Gastrocnemius medialis (tissue), 4 donors: ENCODE measurements around the gene CSHL1. TPM values are rescaled to one million over a fixed set of nuclear protein-coding genes. Genes with fewer than 3 reads are reported as not detected.

Source experiments
- ATAC-seq, 2 donors: fragments of 150-250 bp; one replicate each; pipeline ENCODE4 v1.9.1; 2016
- DNase-seq, 2 donors: peaks; one replicate each; pipeline ENCODE4 v3.0.0-alpha.2; 2019
- H3K27ac ChIP-seq, 4 donors: fragments of 200-600 bp; sonication (generic); 1 replicate in 1 of 4; 2 replicates in 3 of 4; pipeline ENCODE4 v1.5.1; 2016 to 2018; ENCODE audit warnings: mild to moderate bottlenecking in 2 of 4, moderate library complexity in 1 of 4
- H3K27me3 ChIP-seq, 3 donors: fragments of 200-600 bp; sonication (generic) in 2 of 3; 1 replicate in 1 of 3; 2 replicates in 2 of 3; pipeline versions ENCODE4 v1.5.1 to v1.6.0; 2016 to 2019; ENCODE audit warnings: mild to moderate bottlenecking in 1 of 3, moderate library complexity in 1 of 3
- H3K36me3 ChIP-seq, 2 donors: fragments of 200-600 bp; sonication (generic) in 1 of 2; one replicate each; pipeline ENCODE4 v1.5.1; 2017 to 2018
- H3K4me1 ChIP-seq, 2 donors: fragments of 200-600 bp; sonication (generic) in 1 of 2; one replicate each; pipeline ENCODE4 v1.5.1; 2016 to 2017; ENCODE audit warnings: mild to moderate bottlenecking in 2 of 2
- H3K4me3 ChIP-seq, 4 donors: fragments of 200-600 bp; sonication (generic) in 3 of 4; 1 replicate in 1 of 4; 2 replicates in 3 of 4; pipeline ENCODE4 v1.5.1; 2016 to 2019; ENCODE audit warnings: mild to moderate bottlenecking in 2 of 4
- H3K9me3 ChIP-seq, 3 donors: fragments of 200-600 bp; sonication (generic) in 2 of 3; 1 replicate in 1 of 3; 2 replicates in 2 of 3; pipeline ENCODE4 v1.5.1; 2016 to 2019
- CTCF ChIP-seq, 5 experiments: fragments of 450-650 bp in 3 of 5; fragments of 200-600 bp in 2 of 5; sonication (generic) in 2 of 5; IDR thresholded peaks in 4 of 5; conservative IDR thresholded peaks in 1 of 5; 1 replicate in 4 of 5; 2 replicates in 1 of 5; pipeline ENCODE4 v1.5.1; 2016 to 2019; ENCODE audit warnings: antibody characterized with exemption in 5 of 5, mild to moderate bottlenecking in 3 of 5, moderate library complexity in 3 of 5
- POLR2A ChIP-seq, 2 donors: fragments of 450-650 bp; IDR thresholded peaks; one replicate each; pipeline ENCODE4 v1.6.1; 2017; ENCODE audit warnings: antibody characterized with exemption in 2 of 2, mild to moderate bottlenecking in 2 of 2, moderate library complexity in 2 of 2
- in situ Hi-C, 4 donors: fragments of 200-750 bp; cut with MboI; loops; one replicate each; pipeline versions ENCODE4 v1.15.0 to v1.8.0; 2017; ENCODE audit warnings: low sequenced_read_pairs in 4 of 4
- intact Hi-C: fragments of 100-400 bp; cut with DNase I; formaldehyde crosslinking; loops from one replicate; pipeline ENCODE4 v1.15.1; 2023; ENCODE audit warnings: low total_unique reads
- total RNA-seq, 4 donors: library from RNA; depleted of rRNA; stranded (reverse); fragments of >200 nt; gene quantifications; one replicate each; pipeline versions ENCODE4 v1.1.0 to v1.2.3, GENCODE V29; 2016

Gene CSHL1
- total RNA-seq, 4 donors from 2014 or later = not detected

GRCh38 chr17:63941162-63941561 lies 30.1 kb upstream of the CSHL1 start:
- ATAC-seq = no peak
- in situ Hi-C loops = no loop called here
- intact Hi-C loops = no loop called here

GRCh38 chr17:63940584-63940983 lies 29.5 kb upstream of the CSHL1 start:
- H3K4me3 ChIP-seq = no peak overlapping the region
- peak overlapping the region in 3 of 4 donors; percentile 1 to 60 (median 26) for H3K27ac ChIP-seq
- no peaks in the 10 kb centered on the region for H3K9me3 ChIP-seq
- peaks cover 0 to 58% of the 10 kb centered on the region in 2 donors for H3K36me3 ChIP-seq
- ATAC-seq = no peak
- intact Hi-C loops (no loop called here), in situ Hi-C loops (no loop called here)
- no peak for DNase-seq
- H3K27me3 ChIP-seq = no peaks in the 10 kb centered on the region
- TF ChIP-seq CTCF (IDR thresholded peaks at IDR 0.05 in 4 of 5, conservative IDR thresholded peaks at IDR 0.05 in 1 of 5) (no peak), POLR2A (IDR thresholded peaks at IDR 0.05) (no peak)
- H3K4me1 ChIP-seq = peaks cover 8 to 9% of the 10 kb centered on the region in 2 donors

More at GRCh38 chr17:63941162-63941561, 30.1 kb upstream of the CSHL1 start:
- DNase-seq = no peak
- Histone ChIP-seq H3K27me3 (no peaks in the 10 kb centered on the region), H3K27ac (peak overlapping the region in 1 of 4 donors; percentile 34), H3K36me3 (peaks cover 0 to 58% of the 10 kb centered on the region in 2 donors), H3K4me3 (no peak overlapping the region), H3K9me3 (no peaks in the 10 kb centered on the region), H3K4me1 (peaks cover 13 to 14% of the 10 kb centered on the region in 2 donors)
- TF ChIP-seq POLR2A (IDR thresholded peaks at IDR 0.05) (no peak), CTCF (IDR thresholded peaks at IDR 0.05 in 4 of 5, conservative IDR thresholded peaks at IDR 0.05 in 1 of 5) (no peak)

DNA sequence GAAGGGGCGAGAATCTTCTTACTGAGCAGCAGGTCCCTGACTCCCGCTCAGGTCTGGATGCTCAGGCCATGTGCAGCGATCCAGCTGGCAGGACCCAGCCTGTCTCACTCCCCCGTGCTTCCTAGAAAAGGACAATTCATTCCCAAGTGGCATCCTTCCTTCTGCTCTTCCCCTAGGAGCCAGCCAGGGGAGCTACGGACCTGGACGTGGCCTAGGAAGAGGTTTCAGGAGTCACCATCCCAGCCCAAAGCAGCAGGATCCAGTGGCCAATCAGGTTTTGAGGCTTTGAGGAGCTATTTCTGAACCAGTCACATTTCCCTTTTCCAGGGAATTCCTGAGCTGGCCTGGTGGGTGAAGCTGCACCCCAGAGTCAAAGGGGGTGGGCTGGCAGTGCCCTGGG lies 28.8 kb upstream of the CSHL1 start:
- Histone ChIP-seq H3K27me3 (no peaks in the 10 kb centered on the region), H3K9me3 (no peaks in the 10 kb centered on the region), H3K36me3 (peaks cover 0 to 54% of the 10 kb centered on the region in 2 donors), H3K4me3 (no peak overlapping the region), H3K27ac (peak overlapping the region in 3 of 4 donors; percentile 26 to 60 (median 41)), H3K4me1 (peaks cover 2 to 3% of the 10 kb centered on the region in 2 donors)
- DNase-seq (no peak), ATAC-seq (no peak)
- in situ Hi-C loops (no loop called here), intact Hi-C loops (no loop called here)
- TF ChIP-seq CTCF (IDR thresholded peaks at IDR 0.05 in 4 of 5, conservative IDR thresholded peaks at IDR 0.05 in 1 of 5) (no peak), POLR2A (IDR thresholded peaks at IDR 0.05) (no peak)

GRCh38 chr17:63939401-63939800 lies 28.3 kb upstream of the CSHL1 start:
- DNase-seq (no peak), ATAC-seq (no peak)
- H3K4me3 ChIP-seq = no peak overlapping the region
- peak overlapping the region in 2 of 4 donors; percentile 41 to 60 for H3K27ac ChIP-seq
- in situ Hi-C loops (no loop called here), intact Hi-C loops (no loop called here)
- H3K27me3 ChIP-seq = no peaks in the 10 kb centered on the region
- no peaks in the 10 kb centered on the region for H3K4me1 ChIP-seq
- H3K9me3 ChIP-seq = no peaks in the 10 kb centered on the region
- peaks cover 0 to 49% of the 10 kb centered on the region in 2 donors for H3K36me3 ChIP-seq
- TF ChIP-seq CTCF (IDR thresholded peaks at IDR 0.05 in 4 of 5, conservative IDR thresholded peaks at IDR 0.05 in 1 of 5) = no peak
- TF ChIP-seq POLR2A (IDR thresholded peaks at IDR 0.05) = no peak

DNA sequence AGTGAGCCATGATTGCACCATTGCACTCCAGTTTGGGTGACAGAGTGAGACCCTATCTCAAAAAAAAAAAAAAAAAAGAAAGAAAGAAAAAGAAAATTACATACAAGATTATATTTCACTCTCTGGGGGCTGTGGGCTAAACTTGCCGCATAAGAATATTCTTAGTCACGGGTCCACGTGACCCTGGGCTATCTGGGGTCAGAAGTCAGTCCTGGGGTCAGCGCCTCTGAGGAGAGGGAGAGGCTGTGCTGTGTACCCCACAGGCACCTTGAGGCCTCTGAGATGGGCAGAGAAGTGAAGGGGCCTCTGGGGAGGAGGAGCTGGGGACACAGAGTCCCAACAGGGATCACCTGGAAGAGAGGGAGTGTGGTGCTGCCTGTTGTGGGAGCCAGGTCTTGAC lies 26.9 kb upstream of the CSHL1 start:
- DNase-seq (no peak), ATAC-seq (no peak)
- TF ChIP-seq CTCF (IDR thresholded peaks at IDR 0.05 in 4 of 5, conservative IDR thresholded peaks at IDR 0.05 in 1 of 5) (no peak), POLR2A (IDR thresholded peaks at IDR 0.05) (no peak)
- Histone ChIP-seq H3K36me3 (peaks cover 0 to 37% of the 10 kb centered on the region in 2 donors), H3K9me3 (no peaks in the 10 kb centered on the region), H3K4me3 (no peak overlapping the region), H3K27me3 (no peaks in the 10 kb centered on the region), H3K27ac (peak overlapping the region in 2 of 4 donors; percentile 41 to 53), H3K4me1 (no peaks in the 10 kb centered on the region)
- in situ Hi-C loops (no loop called here), intact Hi-C loops (no loop called here)
